Muscle layer of colon (tissue), 2 donors: ENCODE data around the gene MTERF4.

ENCODE experiments used
- H3K27ac ChIP-seq: one replicate; pipeline ENCODE4 v1.7.0; 2013; ENCODE audit warnings: low read depth, mild to moderate bottlenecking, low read length, moderate library complexity
- H3K27me3 ChIP-seq, 2 donors: one replicate each; pipeline ENCODE4 v1.7.0; 2013; ENCODE audit warnings: low read length in 2 of 2, mild to moderate bottlenecking in 2 of 2; ENCODE audit not compliant: insufficient read depth in 2 of 2, control insufficient read depth in 1 of 2
- H3K36me3 ChIP-seq: one replicate; pipeline ENCODE4 v1.7.0; 2013; ENCODE audit warnings: mild to moderate bottlenecking, low read length; ENCODE audit not compliant: insufficient read depth
- H3K4me1 ChIP-seq: one replicate; pipeline ENCODE4 v1.7.0; 2013; ENCODE audit warnings: mild to moderate bottlenecking, low read length; ENCODE audit not compliant: insufficient read depth
- H3K4me3 ChIP-seq, 2 donors: one replicate each; pipeline ENCODE4 v1.7.0; 2013; ENCODE audit warnings: low read length in 2 of 2, low read depth in 1 of 2, mild to moderate bottlenecking in 1 of 2, moderate library complexity in 1 of 2
- H3K9ac ChIP-seq: one replicate; pipeline ENCODE4 v1.7.0; 2013; ENCODE audit warnings: low read length
- H3K9me3 ChIP-seq: one replicate; pipeline ENCODE4 v1.7.0; 2013; ENCODE audit warnings: mild to moderate bottlenecking, low read length
- donor health status: abdominal sarcoma.
- donor health status: Adenocarcinoma of cecum.

The MTERF4 gene

DNA sequence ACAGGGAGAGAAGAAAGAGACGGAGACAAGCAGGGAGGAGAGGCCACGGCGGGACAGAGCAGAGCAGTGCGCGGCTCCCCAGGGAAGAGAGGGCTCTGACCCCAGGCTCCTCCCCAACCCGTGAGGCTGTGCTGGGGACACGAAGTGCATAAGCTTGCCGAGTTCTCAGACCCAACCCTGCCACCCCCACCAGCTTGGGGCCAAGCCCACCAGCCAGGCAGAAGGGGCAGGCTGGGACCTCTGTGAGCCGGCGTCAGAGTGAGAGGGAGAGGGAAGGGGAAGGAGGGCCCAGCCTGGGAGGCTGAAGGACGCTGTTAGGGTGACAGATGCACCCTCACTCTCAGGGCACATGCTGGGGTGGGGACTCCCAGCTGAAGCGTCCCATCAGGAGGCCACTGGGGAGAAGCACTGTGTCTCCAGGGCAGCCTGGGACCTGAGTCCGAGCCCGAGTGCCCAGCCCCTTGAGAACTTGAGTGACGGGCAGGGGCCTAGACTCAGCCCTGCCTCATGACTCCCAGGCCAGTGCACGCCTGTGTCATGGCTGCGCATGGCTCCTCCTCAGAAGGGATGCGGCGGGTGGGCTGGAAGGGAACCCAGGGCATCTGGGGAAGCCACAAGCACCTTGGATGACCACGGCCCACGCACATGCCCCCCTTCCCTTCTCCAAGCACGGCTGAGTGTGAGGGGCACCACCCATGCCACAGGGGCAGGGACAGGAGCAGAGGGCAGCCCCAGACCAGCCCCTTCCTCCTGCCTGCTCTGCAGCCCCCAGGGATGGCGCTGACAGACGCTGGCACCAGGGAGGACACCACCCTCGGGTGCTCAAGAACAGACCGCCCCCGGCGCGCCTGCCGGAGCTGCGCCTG, 31.0 kb downstream of the MTERF4 start:
- Histone ChIP-seq H3K4me1 (no peaks in the 10 kb centered on the region), H3K9ac (no peak overlapping the region), H3K27ac (no peak overlapping the region), H3K27me3 (no peaks in the 10 kb centered on the region), H3K4me3 (no peak overlapping the region), H3K9me3 (no peaks in the 10 kb centered on the region), H3K36me3 (peaks cover 17% of the 10 kb centered on the region)

DNA sequence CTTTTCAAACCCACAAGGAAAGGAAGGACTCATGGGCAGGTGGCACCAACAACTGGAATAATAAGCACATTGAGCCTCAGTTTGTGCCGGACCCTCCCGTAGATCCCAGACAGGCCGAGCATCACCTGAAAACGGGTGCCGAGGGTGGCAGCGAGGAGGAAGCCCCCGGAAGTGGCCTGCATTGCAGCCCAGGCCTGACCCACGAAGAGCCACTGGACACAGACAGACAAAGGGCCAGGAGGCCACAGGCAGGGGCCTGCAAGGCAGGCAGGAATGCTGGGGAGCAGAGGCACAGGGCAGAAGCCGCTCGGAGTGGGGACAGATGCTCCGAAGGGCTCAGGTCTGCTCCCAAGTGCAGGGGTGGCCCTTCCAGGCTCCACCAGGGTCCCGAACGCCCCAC, 31.7 kb downstream of the MTERF4 start:
- Histone ChIP-seq H3K4me1 (no peaks in the 10 kb centered on the region), H3K9ac (no peak overlapping the region), H3K27me3 (peaks cover 0 to 2% of the 10 kb centered on the region in 2 donors), H3K4me3 (no peak overlapping the region), H3K27ac (no peak overlapping the region), H3K9me3 (no peaks in the 10 kb centered on the region), H3K36me3 (peaks cover 15% of the 10 kb centered on the region)

DNA sequence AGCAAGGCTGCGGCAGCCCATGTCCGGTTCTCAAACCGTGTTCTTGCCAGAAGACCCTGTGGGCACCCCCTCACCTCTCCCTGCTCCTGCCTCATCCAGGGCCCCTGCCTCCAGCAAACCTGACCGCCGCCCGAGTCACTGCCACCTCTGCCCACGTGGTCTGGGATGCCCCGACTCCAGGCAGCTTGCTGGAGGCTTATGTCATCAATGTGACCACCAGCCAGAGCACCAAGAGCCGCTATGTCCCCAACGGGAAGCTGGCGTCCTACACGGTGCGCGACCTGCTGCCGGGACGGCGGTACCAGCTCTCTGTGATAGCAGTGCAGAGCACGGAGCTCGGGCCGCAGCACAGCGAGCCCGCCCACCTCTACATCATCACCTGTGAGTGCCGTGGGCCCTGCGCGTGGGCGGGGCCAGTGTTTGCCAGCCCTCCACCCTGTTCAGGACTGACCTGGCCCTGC, 32.2 kb downstream of the MTERF4 start:
- H3K9ac ChIP-seq: no peak overlapping the region
- no peak overlapping the region for H3K4me3 ChIP-seq
- H3K9me3 ChIP-seq: no peaks in the 10 kb centered on the region
- H3K27ac ChIP-seq: no peak overlapping the region
- no peaks in the 10 kb centered on the region for H3K4me1 ChIP-seq
- peaks cover 10% of the 10 kb centered on the region for H3K36me3 ChIP-seq
- H3K27me3 ChIP-seq: peaks cover 0 to 5% of the 10 kb centered on the region in 2 donors

DNA sequence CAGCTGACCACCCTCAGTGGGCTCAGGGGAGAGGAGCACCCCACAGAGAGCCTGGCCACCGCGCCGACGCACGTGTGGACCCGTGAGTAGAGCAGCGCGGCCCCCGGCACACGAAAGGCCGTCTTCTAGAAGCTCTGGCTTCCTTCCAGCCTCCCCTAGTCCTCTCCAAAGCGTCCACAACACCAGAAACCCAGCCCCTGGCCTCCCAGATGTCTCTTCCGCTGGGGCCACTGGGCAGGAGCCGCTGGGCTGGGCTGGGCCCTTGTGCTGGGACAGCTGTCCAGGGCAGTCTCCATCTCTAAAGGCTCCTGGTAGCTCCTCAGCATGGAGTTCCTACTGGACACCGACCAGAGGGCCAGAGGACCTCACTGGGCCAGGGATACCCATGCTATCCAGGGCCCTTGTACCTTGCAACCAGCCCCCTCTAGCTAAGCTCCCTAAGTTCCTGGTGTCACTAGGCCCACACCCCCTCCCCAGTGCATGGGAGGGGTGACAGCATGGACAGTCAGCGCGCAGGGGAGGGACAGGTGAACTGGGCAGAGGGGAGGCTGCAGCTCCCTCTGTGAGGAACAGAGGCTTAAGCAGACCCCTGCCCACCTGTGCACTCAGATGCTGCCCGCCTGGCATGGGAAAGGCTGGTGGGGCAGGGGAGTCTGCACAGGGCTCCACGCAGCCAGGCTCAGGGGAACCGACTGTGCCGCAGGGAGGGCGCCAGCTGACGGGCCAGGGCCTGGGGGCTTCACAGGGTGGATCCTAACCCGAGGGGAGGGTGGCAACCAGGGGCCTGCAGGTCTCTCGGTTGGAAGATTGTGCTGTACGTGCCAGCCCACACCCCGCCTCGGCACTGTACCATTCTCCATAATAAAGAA, 32.9 kb downstream of the MTERF4 start:
- H3K9me3 ChIP-seq: no peaks in the 10 kb centered on the region
- H3K4me3 ChIP-seq: no peak overlapping the region
- peaks cover 6% of the 10 kb centered on the region for H3K36me3 ChIP-seq
- H3K9ac ChIP-seq: no peak overlapping the region
- H3K27me3 ChIP-seq: peaks cover 0 to 11% of the 10 kb centered on the region in 2 donors
- H3K4me1 ChIP-seq: no peaks in the 10 kb centered on the region
- H3K27ac ChIP-seq: no peak overlapping the region

DNA sequence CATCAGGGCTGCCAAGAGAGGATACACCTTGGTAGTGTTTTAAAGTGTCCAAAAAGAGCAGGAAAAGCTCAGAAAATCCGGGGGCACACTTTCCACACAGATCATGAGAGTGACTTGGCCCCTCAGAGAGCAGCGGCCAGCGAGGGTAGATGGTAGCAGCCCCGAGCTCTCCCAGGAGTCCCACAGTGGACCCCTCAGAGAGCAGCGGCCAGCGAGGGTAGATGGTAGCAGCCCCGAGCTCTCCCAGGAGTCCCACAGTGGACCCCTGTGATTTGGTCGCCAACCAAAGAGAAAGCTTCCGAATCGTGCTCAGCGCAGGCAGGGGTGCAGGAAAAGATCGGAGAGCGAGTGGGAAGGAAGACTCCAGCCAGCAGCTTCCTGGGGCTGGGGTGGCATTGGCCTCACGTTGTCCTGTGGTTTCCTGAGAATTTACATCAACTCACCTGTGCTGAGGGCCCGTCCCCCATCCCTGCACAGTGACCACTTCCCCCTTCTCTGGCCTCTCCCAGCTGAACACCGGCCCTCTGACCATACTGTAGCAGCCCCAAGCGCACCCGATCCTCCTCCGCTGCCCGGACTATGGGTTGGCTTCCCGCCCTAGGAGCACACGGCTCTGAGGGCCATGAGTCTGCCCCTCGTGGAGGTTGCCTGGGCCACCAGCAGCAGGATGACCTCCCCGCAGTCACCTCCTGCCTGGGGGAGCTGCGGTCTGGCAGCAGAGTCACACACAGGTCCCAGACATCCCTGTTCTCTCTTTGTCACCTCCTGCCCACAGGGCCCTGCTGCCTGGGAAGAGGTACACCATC, 33.7 kb downstream of the MTERF4 start:
- Histone ChIP-seq H3K9ac (no peak overlapping the region), H3K27me3 (peaks cover 0 to 20% of the 10 kb centered on the region in 2 donors), H3K36me3 (no peaks in the 10 kb centered on the region), H3K4me1 (no peaks in the 10 kb centered on the region), H3K4me3 (no peak overlapping the region), H3K27ac (no peak overlapping the region), H3K9me3 (no peaks in the 10 kb centered on the region)

DNA sequence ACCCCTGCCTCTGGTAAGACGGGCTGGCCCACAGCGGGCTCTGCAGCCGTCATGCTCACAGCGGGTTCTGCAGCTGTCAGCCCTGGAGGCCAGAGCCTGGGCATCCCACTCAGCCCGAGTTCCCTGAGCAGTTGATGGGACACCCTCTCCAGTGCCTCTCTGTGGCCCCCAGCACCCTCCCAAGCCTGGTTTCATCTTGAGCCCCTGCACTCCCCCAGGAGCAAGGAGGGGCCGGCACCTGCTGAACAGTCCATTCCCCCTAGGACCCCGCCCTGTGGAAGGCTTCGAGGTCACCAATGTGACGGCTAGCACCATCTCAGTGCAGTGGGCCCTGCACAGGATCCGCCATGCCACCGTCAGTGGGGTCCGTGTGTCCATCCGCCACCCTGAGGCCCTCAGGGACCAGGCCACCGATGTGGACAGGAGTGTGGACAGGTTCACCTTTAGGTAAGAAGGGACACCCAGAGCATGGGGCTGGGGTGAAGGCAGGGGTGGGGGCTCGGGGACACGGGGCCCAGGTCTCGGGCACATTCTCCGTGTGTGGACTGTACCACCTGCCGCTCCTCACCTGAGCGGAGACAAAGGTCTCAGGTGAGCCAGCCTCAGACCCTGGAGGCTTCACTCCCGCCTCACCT, 34.5 kb downstream of the MTERF4 start:
- H3K27ac ChIP-seq: no peak overlapping the region
- H3K27me3 ChIP-seq: peaks cover 0 to 22% of the 10 kb centered on the region in 2 donors
- no peaks in the 10 kb centered on the region for H3K36me3 ChIP-seq

DNA sequence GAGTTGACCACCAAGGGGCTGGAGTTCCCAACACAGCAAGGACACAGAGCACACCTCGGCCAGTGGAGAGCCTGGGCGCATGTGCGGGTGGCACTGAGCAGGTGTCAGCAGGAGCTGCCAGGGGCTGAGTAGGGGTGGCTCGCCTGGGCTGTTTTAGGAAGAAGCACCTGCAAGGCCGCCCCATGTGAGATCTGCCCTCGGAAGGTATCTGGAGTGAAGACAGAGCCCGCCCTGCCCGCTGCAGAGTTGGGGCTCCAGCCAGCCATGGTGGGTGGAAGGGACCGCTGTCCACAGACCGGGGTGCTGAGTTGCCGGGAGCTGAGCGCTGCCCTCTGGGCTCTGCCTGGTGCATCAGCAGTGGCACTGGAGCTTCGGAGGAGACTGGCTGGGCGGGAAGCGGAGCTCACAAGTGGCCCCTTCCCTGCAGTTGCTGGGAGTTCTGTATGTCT, 35.2 kb downstream of the MTERF4 start:
- H3K4me3 ChIP-seq: no peak overlapping the region
- H3K9me3 ChIP-seq: no peaks in the 10 kb centered on the region
- peaks cover 0 to 22% of the 10 kb centered on the region in 2 donors for H3K27me3 ChIP-seq
- no peak overlapping the region for H3K9ac ChIP-seq
- no peaks in the 10 kb centered on the region for H3K36me3 ChIP-seq
- H3K4me1 ChIP-seq: no peaks in the 10 kb centered on the region
- no peak overlapping the region for H3K27ac ChIP-seq

More for the DNA sequence above, 34.5 kb downstream of the MTERF4 start:
- Histone ChIP-seq H3K9ac (no peak overlapping the region), H3K4me1 (no peaks in the 10 kb centered on the region), H3K9me3 (no peaks in the 10 kb centered on the region), H3K4me3 (no peak overlapping the region)

DNA sequence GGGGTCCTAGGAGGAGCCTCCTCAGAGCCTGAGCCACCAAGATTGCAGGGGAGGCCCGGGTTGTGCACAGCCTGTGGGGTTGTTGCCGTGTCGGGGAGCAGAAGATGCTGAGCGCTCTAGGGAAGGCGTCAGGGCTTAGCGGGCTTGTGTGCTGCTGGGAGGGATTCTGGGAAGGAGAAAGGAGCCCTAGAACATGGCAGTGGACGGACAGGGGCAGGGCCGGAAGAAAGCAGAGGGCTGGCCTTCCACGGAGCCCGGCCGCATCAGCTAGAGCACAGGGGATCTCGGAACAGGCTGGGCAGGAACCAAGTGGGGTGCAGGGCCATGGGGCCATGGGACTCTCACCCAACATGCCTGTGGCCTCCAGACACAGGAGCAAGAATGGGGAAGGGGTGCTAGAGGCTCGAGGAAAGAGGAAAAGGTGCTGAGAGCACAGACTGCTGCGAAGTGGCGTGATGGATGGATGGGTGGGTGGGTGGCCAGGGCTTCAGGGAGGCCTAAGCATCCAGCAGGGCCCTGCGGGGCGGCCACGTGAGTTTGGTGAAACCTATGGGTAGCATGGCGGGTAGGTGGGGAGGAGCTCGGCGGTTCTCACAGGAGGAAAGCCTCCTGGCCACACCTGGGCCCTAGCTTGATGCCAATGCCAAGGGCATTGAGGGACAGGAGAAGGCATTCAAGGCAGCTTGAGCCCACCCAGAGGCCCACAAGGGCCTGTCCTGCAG, 35.8 kb downstream of the MTERF4 start:
- Histone ChIP-seq H3K9me3 (no peaks in the 10 kb centered on the region), H3K4me3 (no peak overlapping the region), H3K36me3 (no peaks in the 10 kb centered on the region), H3K27ac (no peak overlapping the region), H3K9ac (no peak overlapping the region), H3K4me1 (no peaks in the 10 kb centered on the region), H3K27me3 (peaks cover 0 to 22% of the 10 kb centered on the region in 2 donors)

DNA sequence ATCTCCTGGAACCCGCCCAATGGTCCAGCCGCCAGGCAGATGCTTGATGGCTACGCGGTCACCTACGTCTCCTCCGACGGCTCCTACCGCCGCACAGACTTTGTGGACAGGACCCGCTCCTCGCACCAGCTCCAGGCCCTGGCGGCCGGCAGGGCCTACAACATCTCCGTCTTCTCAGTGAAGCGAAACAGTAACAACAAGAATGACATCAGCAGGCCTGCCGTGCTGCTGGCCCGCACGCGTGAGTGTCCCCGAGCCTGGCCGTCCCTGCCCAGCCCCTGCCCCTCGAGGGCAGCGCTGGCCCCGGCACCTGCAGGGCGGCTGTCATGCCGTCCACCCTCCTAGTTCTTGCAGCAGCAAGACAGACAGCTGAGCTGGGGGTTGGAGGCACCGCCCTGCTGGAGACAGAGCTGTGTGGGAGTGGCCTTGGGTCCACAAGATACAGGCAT, 36.7 kb downstream of the MTERF4 start:
- no peaks in the 10 kb centered on the region for H3K36me3 ChIP-seq
- no peak overlapping the region for H3K4me3 ChIP-seq
- no peaks in the 10 kb centered on the region for H3K9me3 ChIP-seq
- H3K4me1 ChIP-seq: no peaks in the 10 kb centered on the region
- no peak overlapping the region for H3K9ac ChIP-seq
- H3K27ac ChIP-seq: no peak overlapping the region
- peaks cover 0 to 22% of the 10 kb centered on the region in 2 donors for H3K27me3 ChIP-seq

DNA sequence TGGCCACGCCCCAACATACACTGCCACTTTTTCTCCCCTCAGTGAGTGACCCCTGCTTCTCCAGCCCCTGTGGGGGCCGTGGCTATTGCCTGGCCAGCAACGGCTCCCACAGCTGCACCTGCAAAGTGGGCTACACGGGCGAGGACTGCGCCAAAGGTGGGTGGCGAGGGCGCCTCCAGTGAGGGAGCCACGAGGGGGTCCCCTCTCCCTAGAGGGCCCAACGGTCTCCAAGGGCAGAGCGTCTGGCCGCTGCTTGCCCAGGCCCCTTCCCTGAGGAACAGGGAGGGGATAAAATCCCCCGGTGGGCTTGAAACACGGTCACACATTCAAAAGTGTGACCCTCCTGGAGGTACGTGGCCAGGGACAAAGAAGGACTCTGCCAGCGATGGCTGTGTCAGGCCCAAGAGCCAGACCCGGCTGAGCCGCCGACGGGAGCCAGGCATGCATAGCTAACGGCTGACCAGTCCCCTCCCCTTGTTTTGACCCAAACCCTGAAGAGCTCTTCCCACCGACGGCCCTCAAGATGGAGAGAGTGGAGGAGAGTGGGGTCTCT, 37.2 kb downstream of the MTERF4 start:
- Histone ChIP-seq H3K4me1 (no peaks in the 10 kb centered on the region), H3K36me3 (no peaks in the 10 kb centered on the region), H3K27ac (no peak overlapping the region), H3K9ac (no peak overlapping the region), H3K4me3 (no peak overlapping the region), H3K27me3 (peaks cover 0 to 22% of the 10 kb centered on the region in 2 donors), H3K9me3 (no peaks in the 10 kb centered on the region)
